ENCODE data around the gene CLEC2D. TPM values are rescaled to one million over a fixed set of nuclear protein-coding genes. Genes with fewer than 3 reads are reported as not detected.

CLEC2D gene
- total and polyA plus RNA-seq, 2 donors (not counting 1 experiment from before 2014, with no cell fraction given), result 2.5 to 5.1 TPM

- Histone ChIP-seq H3K4me1 (ENCODE audit: control insufficient read depth, extremely low read depth, insufficient read depth, low read length) (no peaks in the 10 kb centered on the region), H3K27ac (ENCODE audit: insufficient read depth, low read length) (no peak overlapping the region), H3K36me3 (ENCODE audit: control insufficient read depth, insufficient read depth, low read length) (peaks cover 3% of the 10 kb centered on the region), H3K4me2 (ENCODE audit: extremely low read depth, insufficient read depth, low read length) (no peak overlapping the region), H4K20me1 (ENCODE audit: control insufficient read depth, extremely low read depth, insufficient read depth, low read length) (no peaks in the 10 kb centered on the region), H3K9ac (ENCODE audit: insufficient read depth, low read length) (no peak overlapping the region), H3K27me3 (ENCODE audit: control insufficient read depth, insufficient read depth, low read length) (no peaks in the 10 kb centered on the region), H3K4me3 (replicated peaks in 1 of 4; ENCODE audit: control extremely low read depth in 1 of 4, insufficient read depth in 1 of 4, low read depth in 3 of 4, low read length in 4 of 4) (no peak overlapping the region), H2AFZ (ENCODE audit: low read length) (no peak overlapping the region), H3K9me3 (ENCODE audit: control insufficient read depth, insufficient read depth, low read depth, low read length) (no peaks in the 10 kb centered on the region), H3K79me2 (ENCODE audit: control insufficient read depth, insufficient read depth, low read length) (no peaks in the 10 kb centered on the region)
- TF ChIP-seq CTCF (conservative IDR thresholded peaks at IDR 0.05 in 1 of 2, IDR thresholded peaks at IDR 0.05 in 1 of 2; ENCODE audit: low read depth in 1 of 2, low read length in 2 of 2), result no peak
- TF ChIP-seq EZH2 (IDR thresholded peaks at IDR 0.05; ENCODE audit: low read length, missing control alignments), result no peak
- DNase-seq (ENCODE audit: low read depth in 2 of 2), result peak in 1 of 2 donors; percentile 14
These were observed 7.0 kb upstream of the CLEC2D start for GRCh38 chr12:9662488-9662887.

DNA sequence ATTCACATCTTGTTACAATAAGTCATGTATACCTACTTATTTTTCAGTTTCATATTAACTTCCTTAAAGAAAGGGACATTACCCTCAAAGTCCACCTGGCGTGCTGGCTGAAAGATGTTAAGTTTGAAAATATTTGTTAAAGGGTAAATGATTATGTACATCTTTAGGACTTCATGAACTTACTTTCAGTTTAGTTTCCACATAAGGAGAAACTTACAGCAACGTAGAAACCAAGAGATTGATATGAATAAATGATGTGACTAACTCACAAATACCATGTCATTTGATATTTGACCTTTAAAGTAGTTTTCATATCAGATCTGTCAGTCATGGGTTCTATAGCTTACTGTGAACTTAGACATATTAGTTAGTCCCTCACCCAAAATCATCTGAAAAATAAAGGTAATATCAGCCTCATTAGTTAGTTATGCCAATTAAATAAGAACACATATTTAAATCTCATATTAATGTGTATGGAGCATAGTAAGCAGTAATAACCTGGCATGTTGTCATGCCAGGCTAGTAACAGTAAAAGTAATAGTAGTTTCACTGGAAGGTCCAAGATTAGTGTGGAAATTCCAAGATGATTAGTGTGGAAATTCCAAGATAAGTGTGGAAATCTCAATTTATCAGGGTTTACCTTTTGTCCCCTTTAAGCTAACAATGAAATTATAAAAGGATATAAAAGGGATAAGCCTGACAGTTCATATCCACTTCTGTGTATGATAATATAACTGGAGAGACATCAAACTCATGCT is 1.9 kb upstream of the CLEC2D start:
- peak in 1 of 2 donors; percentile 44 for DNase-seq (ENCODE audit: low read depth in 2 of 2)
- H2AFZ ChIP-seq (ENCODE audit: low read length), result no peak overlapping the region
- H3K4me1 ChIP-seq (ENCODE audit: control insufficient read depth, extremely low read depth, insufficient read depth, low read length), result no peaks in the 10 kb centered on the region
- no peaks in the 10 kb centered on the region for H3K36me3 ChIP-seq (ENCODE audit: control insufficient read depth, insufficient read depth, low read length)
- no peaks in the 10 kb centered on the region for H3K27me3 ChIP-seq (ENCODE audit: control insufficient read depth, insufficient read depth, low read length)
- H3K27ac ChIP-seq (ENCODE audit: insufficient read depth, low read length), result no peak overlapping the region
- no peak for TF ChIP-seq EZH2 (IDR thresholded peaks at IDR 0.05; ENCODE audit: low read length, missing control alignments)
- TF ChIP-seq CTCF (conservative IDR thresholded peaks at IDR 0.05 in 1 of 2, IDR thresholded peaks at IDR 0.05 in 1 of 2; ENCODE audit: low read depth in 1 of 2, low read length in 2 of 2), result no peak
- no peaks in the 10 kb centered on the region for H3K79me2 ChIP-seq (ENCODE audit: control insufficient read depth, insufficient read depth, low read length)
- no peaks in the 10 kb centered on the region for H4K20me1 ChIP-seq (ENCODE audit: control insufficient read depth, extremely low read depth, insufficient read depth, low read length)
- no peak overlapping the region for H3K4me2 ChIP-seq (ENCODE audit: extremely low read depth, insufficient read depth, low read length)
- H3K9ac ChIP-seq (ENCODE audit: insufficient read depth, low read length), result no peak overlapping the region
- H3K4me3 ChIP-seq (replicated peaks in 1 of 4; ENCODE audit: control extremely low read depth in 1 of 4, insufficient read depth in 1 of 4, low read depth in 3 of 4, low read length in 4 of 4), result no peak overlapping the region
- no peaks in the 10 kb centered on the region for H3K9me3 ChIP-seq (ENCODE audit: control insufficient read depth, insufficient read depth, low read depth, low read length)

- DNase-seq (ENCODE audit: low read depth in 2 of 2), result peak; percentile 35 to 70
- peaks cover 3% of the 10 kb centered on the region for H3K4me1 ChIP-seq (ENCODE audit: control insufficient read depth, extremely low read depth, insufficient read depth, low read length)
- no peak overlapping the region for H3K4me3 ChIP-seq (replicated peaks in 1 of 4; ENCODE audit: control extremely low read depth in 1 of 4, insufficient read depth in 1 of 4, low read depth in 3 of 4, low read length in 4 of 4)
- H3K27me3 ChIP-seq (ENCODE audit: control insufficient read depth, insufficient read depth, low read length), result no peaks in the 10 kb centered on the region
- no peaks in the 10 kb centered on the region for H4K20me1 ChIP-seq (ENCODE audit: control insufficient read depth, extremely low read depth, insufficient read depth, low read length)
- no peaks in the 10 kb centered on the region for H3K79me2 ChIP-seq (ENCODE audit: control insufficient read depth, insufficient read depth, low read length)
- TF ChIP-seq CTCF (conservative IDR thresholded peaks at IDR 0.05 in 1 of 2, IDR thresholded peaks at IDR 0.05 in 1 of 2; ENCODE audit: low read depth in 1 of 2, low read length in 2 of 2) (no peak), EZH2 (IDR thresholded peaks at IDR 0.05; ENCODE audit: low read length, missing control alignments) (no peak)
- H2AFZ ChIP-seq (ENCODE audit: low read length), result no peak overlapping the region
- H3K27ac ChIP-seq (ENCODE audit: insufficient read depth, low read length), result no peak overlapping the region
- H3K36me3 ChIP-seq (ENCODE audit: control insufficient read depth, insufficient read depth, low read length), result no peaks in the 10 kb centered on the region
- no peak overlapping the region for H3K9ac ChIP-seq (ENCODE audit: insufficient read depth, low read length)
- no peaks in the 10 kb centered on the region for H3K9me3 ChIP-seq (ENCODE audit: control insufficient read depth, insufficient read depth, low read depth, low read length)
- H3K4me2 ChIP-seq (ENCODE audit: extremely low read depth, insufficient read depth, low read length), result no peak overlapping the region
These were observed 1.1 kb upstream of the CLEC2D start for GRCh38 chr12:9668161-9669018.

Data from fibroblast of lung (primary cell).